ENCODE measurements around the gene CLRN3.

Gene CLRN3

DNA sequence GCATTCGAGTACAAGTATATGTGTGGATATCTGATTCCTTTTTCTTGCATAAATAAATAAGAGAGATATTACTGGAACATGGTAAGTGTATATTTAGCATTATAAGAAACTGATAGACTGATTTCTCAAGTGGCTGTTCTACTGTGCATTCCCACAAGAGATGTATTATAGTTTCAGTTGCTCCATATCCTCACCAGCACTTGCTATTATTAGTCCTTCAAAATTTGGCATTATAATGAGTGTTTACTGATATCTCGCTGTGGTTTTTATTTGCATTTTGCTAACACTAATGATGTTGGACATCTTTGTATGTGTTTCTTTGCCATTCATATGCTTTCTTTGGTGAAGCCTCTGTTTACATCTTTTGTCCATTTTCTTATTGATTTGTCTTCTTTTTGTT, 4.4 kb upstream of the CLRN3 start:
- DNase-seq: no peak

- no peak for DNase-seq
Measured at GRCh38 chr10:127896590-127896989, 3.8 kb upstream of the CLRN3 start.

DNA sequence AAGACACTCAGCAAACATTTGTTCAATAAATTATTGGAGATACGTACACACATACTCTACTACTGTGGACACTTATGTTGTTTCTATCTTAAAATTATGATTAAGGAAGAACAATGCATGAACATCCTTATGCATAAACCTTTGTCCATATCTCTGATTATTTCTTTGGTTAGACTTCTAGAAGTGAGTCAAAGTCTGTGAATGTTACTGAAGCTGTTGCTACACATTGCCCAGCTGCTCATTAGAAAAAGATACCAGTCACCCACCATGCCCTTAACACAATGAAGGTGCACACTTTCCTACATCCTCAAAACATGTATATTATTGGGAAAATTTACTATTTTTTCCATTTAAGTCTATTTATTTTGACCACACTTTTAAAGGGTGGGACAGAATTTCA, 1.4 kb upstream of the CLRN3 start:
- no peak for DNase-seq

- no peak for DNase-seq
Measured at GRCh38 chr10:127890832-127891334, 1.9 kb downstream of the CLRN3 start.

- no peak for DNase-seq
Measured at GRCh38 chr10:127890216-127890615, 2.5 kb downstream of the CLRN3 start.

DNA sequence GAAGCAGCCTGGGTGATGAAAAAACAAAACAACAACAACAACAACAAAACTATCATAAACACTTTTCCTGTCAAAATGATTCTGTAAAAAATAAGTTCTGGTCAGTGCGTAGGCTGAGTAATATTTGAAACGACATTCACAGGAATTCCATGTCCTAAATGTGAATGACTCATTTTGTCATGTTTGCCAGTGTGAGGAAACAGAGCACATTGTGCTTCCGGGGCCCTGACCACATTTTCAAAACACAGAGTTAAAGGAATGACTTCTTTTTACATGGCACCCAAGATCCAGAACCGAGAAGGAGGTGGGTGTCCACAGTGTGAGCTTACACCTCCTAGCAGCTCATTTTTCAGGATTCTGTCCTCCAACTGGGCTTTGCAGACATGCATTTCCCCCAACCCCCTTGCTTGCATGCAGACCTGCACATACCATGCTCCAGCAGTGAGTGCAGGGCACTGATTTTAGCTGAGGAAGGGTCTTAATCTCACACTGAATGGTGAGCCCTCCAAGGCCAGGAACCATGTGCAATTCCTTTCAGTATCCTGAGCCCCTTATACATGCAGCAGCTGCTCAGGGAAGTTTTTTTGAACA, 3.0 kb downstream of the CLRN3 start:
- no peak for DNase-seq

- DNase-seq: no peak
Measured at GRCh38 chr10:127888521-127889312, 4.0 kb downstream of the CLRN3 start.

DNA sequence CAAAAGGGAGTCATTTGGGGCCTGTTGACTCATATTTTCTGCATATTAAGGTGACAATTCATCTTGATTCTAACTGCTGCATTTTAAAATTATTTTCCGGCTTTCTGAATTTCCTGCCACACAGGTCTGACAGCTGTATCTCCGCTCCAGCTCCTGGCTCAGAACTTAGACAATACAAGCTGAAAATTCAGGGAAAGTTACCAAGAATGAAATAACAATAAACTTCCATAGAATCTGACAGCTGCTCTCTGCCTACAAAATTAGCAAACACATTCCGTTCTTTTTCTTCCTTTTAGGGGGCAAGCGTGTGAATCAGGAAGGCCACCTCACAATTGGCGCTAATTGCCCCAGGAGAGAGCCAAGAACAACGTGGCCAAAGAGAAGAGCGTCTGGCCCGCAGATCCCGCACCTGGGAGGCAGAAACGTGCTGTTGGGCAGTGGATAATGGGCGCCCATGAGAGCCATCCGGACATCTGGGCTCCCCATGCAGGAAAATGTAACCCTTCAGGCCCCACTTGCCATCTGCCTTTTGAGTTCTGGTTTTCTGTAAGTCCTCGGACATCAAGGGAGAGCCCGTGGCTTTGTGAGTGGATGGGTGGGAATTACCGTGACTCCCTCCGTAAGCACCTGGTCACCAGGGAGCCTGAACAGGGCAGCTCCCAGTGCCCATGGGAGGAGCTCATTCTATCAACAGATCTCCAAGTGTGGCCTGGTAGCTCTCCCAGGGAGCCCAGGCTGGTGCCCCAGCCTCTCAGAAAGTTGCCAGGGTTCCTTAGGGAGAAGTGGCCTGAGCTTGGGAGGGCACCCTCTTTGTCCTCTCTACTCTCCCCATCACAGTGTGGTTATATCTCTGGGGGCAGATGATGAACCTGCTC, 5.0 kb downstream of the CLRN3 start:
- DNase-seq: no peak

GRCh38 chr10:127886371-127887051, 6.2 kb downstream of the CLRN3 start:
- no peak for DNase-seq

DNA sequence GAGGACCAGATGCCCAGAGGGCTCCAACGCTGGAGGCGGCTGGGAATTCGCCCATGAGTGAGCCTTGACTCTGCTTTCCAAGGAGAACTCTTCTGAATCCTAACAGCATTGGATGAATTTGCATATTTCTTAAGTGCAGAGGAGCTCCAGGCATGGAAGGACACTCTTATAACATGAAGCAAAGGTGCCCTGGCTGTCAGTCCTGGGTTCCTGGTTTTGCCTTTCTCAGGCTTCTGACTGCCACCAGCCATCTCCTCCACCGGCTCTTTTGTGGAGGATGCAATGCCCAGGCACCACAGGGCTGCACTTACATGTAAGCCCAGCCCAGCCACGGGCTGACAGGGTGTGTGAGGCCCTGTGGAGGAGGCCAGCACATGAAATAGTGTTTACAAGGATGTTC, 8.2 kb downstream of the CLRN3 start:
- no peak for DNase-seq

GRCh38 chr10:127883516-127883915, 9.2 kb downstream of the CLRN3 start:
- no peak for DNase-seq

GRCh38 chr10:127882801-127883459, 9.8 kb downstream of the CLRN3 start:
- no peak for DNase-seq

DNA sequence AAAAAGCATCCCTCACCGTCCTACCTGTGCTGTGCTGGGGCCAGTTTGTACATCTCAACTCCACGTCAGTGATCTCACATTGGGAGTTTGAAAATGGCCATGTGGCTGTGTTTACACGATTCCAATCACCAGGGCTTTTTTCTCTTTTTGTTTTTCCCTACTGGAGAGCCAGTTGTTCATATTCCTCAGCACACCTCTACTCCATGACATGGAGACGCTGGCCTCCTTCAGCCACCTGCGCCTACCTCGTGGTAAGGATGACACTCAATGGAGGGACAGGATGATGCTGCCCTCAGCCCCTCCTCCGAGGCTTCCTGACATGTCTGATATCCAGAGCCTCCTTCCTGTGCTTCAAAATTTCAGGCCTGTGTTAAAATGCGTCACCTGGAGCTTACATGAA, 10.3 kb downstream of the CLRN3 start:
- DNase-seq: no peak

GRCh38 chr10:127881262-127881661, 11.5 kb downstream of the CLRN3 start:
- no peak for DNase-seq

DNA sequence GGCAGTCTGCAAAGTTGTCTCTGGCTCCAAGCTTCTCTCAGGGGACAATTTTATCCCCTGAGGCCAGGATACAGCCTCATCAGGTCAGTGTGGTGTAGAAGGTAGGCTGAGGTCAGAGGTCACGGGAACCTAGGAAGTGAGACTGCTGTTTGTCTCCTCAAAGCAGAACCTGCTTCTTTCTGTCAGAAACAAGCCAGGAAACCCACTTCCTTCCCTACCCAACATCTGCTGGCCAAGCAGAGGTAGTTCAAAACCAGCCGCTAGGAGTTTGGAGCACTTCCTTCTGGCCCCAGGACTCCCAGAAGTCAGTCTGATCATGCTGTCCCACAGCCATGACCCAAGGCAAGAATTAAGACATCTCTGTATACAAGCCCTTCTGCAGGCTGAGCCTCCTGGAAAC, 12.2 kb downstream of the CLRN3 start:
- DNase-seq: no peak

DNA sequence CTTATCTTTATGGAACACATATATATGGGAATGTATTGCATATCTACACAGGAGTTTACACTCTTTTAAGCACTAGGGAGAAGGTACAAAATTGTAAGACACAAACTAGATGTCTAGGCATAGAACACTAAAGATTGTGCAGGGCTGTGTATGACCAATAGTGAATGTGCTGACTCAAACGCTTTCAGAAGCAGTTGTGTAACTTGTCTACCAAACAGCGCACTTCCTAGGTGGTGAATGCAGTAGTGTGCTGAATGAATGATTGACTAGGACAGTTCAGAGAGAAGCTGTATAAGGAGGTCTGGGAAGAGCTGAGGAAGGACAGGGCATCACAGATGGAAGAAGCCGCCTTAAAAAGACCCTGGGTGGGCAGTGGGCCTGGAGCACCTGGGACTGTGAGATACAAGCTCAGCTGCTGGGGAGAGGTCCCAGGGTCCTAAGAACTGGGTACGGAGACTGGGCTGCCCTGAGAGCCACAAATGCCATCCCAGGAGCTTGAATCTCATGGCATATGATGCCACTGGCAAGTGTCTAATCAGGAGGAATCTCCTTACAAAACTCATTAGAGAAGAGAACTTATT, 14.2 kb downstream of the CLRN3 start:
- no peak for DNase-seq

DNA sequence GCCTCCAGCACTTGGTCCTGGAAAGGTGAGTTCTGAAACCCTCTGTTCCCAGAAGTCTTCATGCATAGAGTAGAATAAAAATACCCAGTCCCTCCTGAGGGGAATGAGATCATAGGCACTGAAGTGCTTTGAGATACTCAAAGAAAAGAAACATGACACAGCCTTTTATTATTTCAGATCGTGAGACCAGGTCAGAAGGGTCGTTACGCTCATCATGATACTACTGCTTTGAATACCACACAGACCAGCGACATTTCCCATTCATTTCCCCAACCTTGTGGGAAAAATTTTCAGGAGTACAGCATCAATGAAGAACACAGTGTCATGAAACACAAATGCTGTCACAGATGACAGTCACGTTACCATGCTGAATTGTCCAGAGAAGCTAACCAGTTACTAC, 15.0 kb downstream of the CLRN3 start:
- no peak for DNase-seq

- DNase-seq: no peak
Measured at GRCh38 chr10:127877116-127877515, 15.6 kb downstream of the CLRN3 start.

- DNase-seq: no peak
Measured at GRCh38 chr10:127875916-127876315, 16.8 kb downstream of the CLRN3 start.

DNA sequence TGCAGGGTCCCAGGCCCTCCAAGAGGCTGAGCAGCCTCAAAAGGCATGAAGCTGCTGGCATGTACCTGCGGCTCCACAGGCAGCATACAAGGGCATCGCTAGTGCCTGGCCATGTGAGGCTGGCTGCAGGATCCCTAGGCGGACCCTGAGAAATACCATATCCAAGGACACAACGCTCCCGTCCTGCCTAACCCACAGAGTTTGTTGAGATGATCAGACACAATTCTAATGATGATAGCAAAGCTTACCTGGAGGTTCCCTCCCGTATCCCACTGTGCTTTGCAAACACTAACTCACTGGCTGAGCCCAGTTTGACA, 17.3 kb downstream of the CLRN3 start:
- DNase-seq: no peak

DNA sequence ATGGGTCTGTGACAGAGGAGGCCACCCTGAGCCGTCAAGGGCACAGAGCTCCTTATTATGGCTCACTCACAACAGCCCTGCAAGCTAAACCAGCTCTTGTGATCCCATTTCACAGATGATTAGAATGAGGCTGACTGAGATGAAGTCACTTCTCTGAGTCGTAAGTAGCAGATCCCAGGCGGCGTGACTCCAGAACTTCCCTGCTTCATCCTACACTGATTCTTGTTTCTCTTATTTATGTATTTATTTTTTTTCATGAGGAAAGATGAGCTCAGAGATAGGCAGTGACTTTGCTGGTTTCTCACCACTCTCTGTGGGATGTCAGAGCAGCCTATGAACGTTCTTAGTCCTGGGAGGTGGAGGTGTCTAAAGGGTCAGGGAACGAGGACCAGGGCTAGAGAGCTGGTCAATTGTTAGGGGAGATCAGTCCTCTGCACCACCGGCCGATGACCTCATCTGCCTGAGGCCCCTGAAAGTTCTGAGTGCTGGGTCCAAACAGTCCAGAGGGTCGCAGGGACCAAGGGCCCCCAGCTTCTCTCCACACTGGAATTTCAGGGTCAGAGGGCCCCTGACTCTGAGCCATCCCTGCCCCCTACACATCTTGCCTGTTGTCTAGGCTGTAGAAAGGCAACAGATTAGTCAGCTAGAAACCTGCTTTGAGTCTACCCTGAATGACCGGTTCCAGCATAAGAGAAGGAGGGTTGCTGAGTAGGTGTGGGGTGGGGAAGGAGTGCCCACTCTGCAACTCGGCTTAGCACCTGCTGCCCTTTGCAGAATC, 17.9 kb downstream of the CLRN3 start:
- DNase-seq: no peak
